Osteoblast (primary cell): ENCODE data around the gene RADIL. TPM values are rescaled to one million over a fixed set of nuclear protein-coding genes. Genes with fewer than 3 reads are reported as not detected.

Experiments
- DNase-seq: peaks from one replicate; pipeline ENCODE4 v3.0.0; 2011; ENCODE audit warnings: low spot score, mixed read lengths; ENCODE audit not compliant: insufficient read length; ENCODE audit errors: missing footprints
- H2AFZ ChIP-seq: 2 replicates; pipeline ENCODE4 v1.6.0; 2011; ENCODE audit warnings: mild to moderate bottlenecking, low read length
- H3K27ac ChIP-seq: 2 replicates; pipeline ENCODE4 v1.5.1; 2011; ENCODE audit warnings: mild to moderate bottlenecking, low read depth, low read length, moderate library complexity
- H3K27me3 ChIP-seq: 2 replicates; pipeline ENCODE4 v1.6.0; 2012; ENCODE audit warnings: mild to moderate bottlenecking, control low read depth, inconsistent platforms, low read length, moderate library complexity; ENCODE audit not compliant: insufficient read depth
- H3K36me3 ChIP-seq: 2 replicates; pipeline ENCODE4 v1.5.1; 2011; ENCODE audit warnings: mild to moderate bottlenecking, low read length, control low read depth, moderate library complexity; ENCODE audit not compliant: insufficient read depth
- H3K4me1 ChIP-seq: 2 replicates; pipeline ENCODE4 v1.5.1; 2011; ENCODE audit warnings: mild to moderate bottlenecking, low read length, control low read depth, moderate library complexity; ENCODE audit not compliant: insufficient read depth
- H3K4me2 ChIP-seq: 2 replicates; pipeline ENCODE4 v1.6.0; 2011; ENCODE audit warnings: mild to moderate bottlenecking, low read length; ENCODE audit not compliant: insufficient read depth
- H3K4me3 ChIP-seq: fragments of 200-600 bp; sonication (generic); 3 replicates; pipeline ENCODE4 v1.5.1; 2012; ENCODE audit warnings: mild to moderate bottlenecking, low read length, inconsistent platforms; ENCODE audit not compliant: insufficient read depth
- H3K79me2 ChIP-seq: 2 replicates; pipeline ENCODE4 v1.6.0; 2012; ENCODE audit warnings: mild to moderate bottlenecking, low read length, control low read depth, inconsistent platforms; ENCODE audit not compliant: insufficient read depth
- H3K9me3 ChIP-seq: 2 replicates; pipeline ENCODE4 v1.5.1; 2011; ENCODE audit warnings: low read depth, low read length, control low read depth
- H4K20me1 ChIP-seq: 2 replicates; pipeline ENCODE4 v1.6.0; 2012; ENCODE audit warnings: mild to moderate bottlenecking, low read length, control low read depth; ENCODE audit not compliant: insufficient read depth
- CTCF ChIP-seq: IDR thresholded peaks from 2 replicates; pipeline ENCODE4 v1.5.1; 2011; ENCODE audit warnings: mild to moderate bottlenecking, low read depth, low read length, moderate library complexity; ENCODE audit errors: extremely low read depth
- total RNA-seq: library from RNA; depleted of rRNA; stranded (reverse); fragments of >200 nt; gene quantifications from 2 replicates; pipeline ENCODE4 v1.2.3, GENCODE V29; 2012

Gene RADIL
- total RNA-seq, 1 donor: 1.1 TPM

- peak overlapping the region; percentile 73 for H3K4me3 ChIP-seq
- no peak for DNase-seq
- H4K20me1 ChIP-seq: no peaks in the 10 kb centered on the region
- TF ChIP-seq CTCF: no peak
- peaks cover 10% of the 10 kb centered on the region for H3K4me1 ChIP-seq
- H3K27ac ChIP-seq: peak overlapping the region; percentile 76
- H3K36me3 ChIP-seq: no peaks in the 10 kb centered on the region
- H2AFZ ChIP-seq: peak overlapping the region; percentile 97
- H3K79me2 ChIP-seq: no peaks in the 10 kb centered on the region
- H3K4me2 ChIP-seq: peak overlapping the region; percentile 82
- peaks cover 4% of the 10 kb centered on the region for H3K27me3 ChIP-seq
- no peaks in the 10 kb centered on the region for H3K9me3 ChIP-seq
These were observed 514 bp downstream of the RADIL start for GRCh38 chr7:4883033-4883371.

DNA sequence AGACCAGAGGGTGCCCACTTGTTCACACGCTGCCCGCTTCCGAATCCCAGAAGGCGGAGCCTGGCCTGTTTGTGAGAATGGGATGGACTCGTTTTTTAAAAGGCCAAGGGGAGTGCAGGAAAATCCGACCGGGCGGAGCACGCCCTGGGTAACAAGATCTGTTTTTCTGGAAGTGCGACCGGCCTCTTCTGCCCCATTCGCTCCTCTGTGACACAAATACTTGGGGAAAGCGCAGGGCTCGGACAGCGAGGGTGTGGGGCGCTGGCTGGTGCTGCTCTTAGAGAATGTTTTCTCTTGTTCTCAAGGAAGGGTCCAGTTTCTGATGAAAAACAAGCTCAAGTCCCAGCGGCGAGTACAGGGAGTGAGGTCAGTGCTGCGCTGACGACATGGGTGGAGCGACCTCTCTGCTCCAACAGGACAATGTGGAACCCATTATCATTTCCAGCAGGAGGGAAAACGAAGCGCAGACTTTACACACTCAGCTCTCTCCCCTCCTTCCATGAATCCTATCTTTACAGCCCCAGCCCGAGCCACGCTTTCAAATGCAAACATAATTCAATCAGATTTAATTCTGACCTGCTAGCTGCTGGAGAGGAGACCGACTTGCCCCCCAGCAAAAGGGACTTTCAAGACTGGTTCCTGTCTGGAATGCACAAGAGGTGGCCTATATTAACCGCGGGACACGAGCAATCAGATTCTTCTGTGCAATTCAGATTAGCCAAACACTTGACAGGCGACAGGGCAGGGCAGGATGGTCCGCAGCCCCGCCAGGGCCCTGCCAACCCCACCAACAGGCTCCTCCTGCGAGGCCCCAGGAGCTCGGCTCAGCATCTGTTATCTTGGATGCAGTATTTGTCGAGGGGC lies 1.1 kb downstream of the RADIL start:
- H4K20me1 ChIP-seq: no peaks in the 10 kb centered on the region
- H3K4me1 ChIP-seq: peaks cover 10% of the 10 kb centered on the region
- TF ChIP-seq CTCF: no peak
- H3K4me3 ChIP-seq: peak overlapping the region; percentile 73
- peak overlapping the region; percentile 76 for H3K27ac ChIP-seq
- peak; percentile 98 for DNase-seq
- peak overlapping the region; percentile 97 for H2AFZ ChIP-seq
- peaks cover 4% of the 10 kb centered on the region for H3K27me3 ChIP-seq
- H3K4me2 ChIP-seq: peak overlapping the region; percentile 82
- H3K36me3 ChIP-seq: no peaks in the 10 kb centered on the region
- no peaks in the 10 kb centered on the region for H3K79me2 ChIP-seq
- H3K9me3 ChIP-seq: no peaks in the 10 kb centered on the region

DNA sequence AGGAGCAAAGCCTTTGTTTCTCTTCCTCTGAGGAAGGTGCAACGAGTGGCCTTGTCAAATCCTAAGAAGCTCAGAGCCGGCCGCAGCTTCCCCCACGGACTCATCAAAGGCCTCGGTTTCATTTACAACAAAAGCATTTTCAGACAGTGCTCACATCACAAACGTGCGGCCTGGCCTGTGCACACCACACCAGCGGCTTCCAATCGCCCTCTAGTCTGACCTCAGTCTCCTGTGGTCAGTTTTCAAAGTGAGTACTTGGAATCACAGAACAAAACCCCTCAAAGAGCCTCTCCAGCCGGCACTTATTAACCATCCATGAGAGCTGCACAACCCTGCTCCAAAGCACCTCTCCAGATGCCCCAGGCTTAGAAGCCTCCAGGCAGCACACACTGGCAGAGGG lies 3.3 kb downstream of the RADIL start:
- Histone ChIP-seq H3K27ac (no peak overlapping the region), H3K9me3 (no peaks in the 10 kb centered on the region), H2AFZ (peak overlapping the region; percentile 1), H4K20me1 (no peaks in the 10 kb centered on the region), H3K4me2 (no peak overlapping the region), H3K79me2 (no peaks in the 10 kb centered on the region), H3K36me3 (no peaks in the 10 kb centered on the region), H3K27me3 (peaks cover 4% of the 10 kb centered on the region), H3K4me3 (no peak overlapping the region), H3K4me1 (peaks cover 10% of the 10 kb centered on the region)
- DNase-seq: peak; percentile 84
- TF ChIP-seq CTCF: no peak

GRCh38 chr7:4879396-4880081 lies 4.0 kb downstream of the RADIL start:
- no peak for DNase-seq
- no peaks in the 10 kb centered on the region for H3K36me3 ChIP-seq
- H3K4me3 ChIP-seq: no peak overlapping the region
- no peak overlapping the region for H3K4me2 ChIP-seq
- peaks cover 10% of the 10 kb centered on the region for H3K4me1 ChIP-seq
- H3K27ac ChIP-seq: no peak overlapping the region
- no peak overlapping the region for H2AFZ ChIP-seq
- H3K9me3 ChIP-seq: no peaks in the 10 kb centered on the region
- H3K79me2 ChIP-seq: no peaks in the 10 kb centered on the region
- no peaks in the 10 kb centered on the region for H4K20me1 ChIP-seq
- TF ChIP-seq CTCF: no peak
- peaks cover 4% of the 10 kb centered on the region for H3K27me3 ChIP-seq
